ENCODE measurements around the gene COPB2.

DNA sequence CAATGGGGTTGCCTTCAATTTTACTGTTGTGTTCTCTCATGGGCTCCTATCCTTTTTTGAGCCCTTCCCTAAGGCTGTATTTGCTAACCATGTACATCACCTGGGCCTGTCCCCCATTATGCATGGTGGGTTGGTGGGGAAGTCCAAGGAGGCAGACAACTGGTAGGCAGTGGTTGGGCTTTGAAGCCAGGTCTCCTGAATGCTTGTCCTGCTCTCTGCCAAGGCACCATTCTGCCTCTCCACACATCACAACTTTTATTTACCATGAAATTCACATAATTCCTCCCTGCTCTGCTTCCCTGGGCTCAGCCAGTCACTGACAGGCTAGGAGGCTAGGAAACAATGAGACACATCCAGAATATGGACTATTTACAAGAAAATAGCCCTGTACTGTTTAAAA is 41.0 kb upstream of the COPB2 start:
- TF ChIP-seq, protein P1, sequence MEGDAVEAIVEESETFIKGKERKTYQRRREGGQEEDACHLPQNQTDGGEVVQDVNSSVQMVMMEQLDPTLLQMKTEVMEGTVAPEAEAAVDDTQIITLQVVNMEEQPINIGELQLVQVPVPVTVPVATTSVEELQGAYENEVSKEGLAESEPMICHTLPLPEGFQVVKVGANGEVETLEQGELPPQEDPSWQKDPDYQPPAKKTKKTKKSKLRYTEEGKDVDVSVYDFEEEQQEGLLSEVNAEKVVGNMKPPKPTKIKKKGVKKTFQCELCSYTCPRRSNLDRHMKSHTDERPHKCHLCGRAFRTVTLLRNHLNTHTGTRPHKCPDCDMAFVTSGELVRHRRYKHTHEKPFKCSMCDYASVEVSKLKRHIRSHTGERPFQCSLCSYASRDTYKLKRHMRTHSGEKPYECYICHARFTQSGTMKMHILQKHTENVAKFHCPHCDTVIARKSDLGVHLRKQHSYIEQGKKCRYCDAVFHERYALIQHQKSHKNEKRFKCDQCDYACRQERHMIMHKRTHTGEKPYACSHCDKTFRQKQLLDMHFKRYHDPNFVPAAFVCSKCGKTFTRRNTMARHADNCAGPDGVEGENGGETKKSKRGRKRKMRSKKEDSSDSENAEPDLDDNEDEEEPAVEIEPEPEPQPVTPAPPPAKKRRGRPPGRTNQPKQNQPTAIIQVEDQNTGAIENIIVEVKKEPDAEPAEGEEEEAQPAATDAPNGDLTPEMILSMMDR (conservative IDR thresholded peaks at IDR 0.05; ENCODE audit: low read length), result no peak
- TF ChIP-seq EZH2phosphoT487 (IDR thresholded peaks at IDR 0.05; ENCODE audit: borderline replicate concordance), result no peak

Data from Loucy (cell line).